Neural cell (in vitro differentiated cells): ENCODE results near the gene CD48. TPM values are rescaled to one million over a fixed set of nuclear protein-coding genes. Genes with fewer than 3 reads are reported as not detected.

ENCODE experiments used
- H2AFZ ChIP-seq: fragments of 200-600, 300-800 bp; sonication (generic), shearing (Covaris generic); 2 replicates; pipeline ENCODE4 v1.6.0; 2014; ENCODE audit warnings: low read depth, mild to moderate bottlenecking, antibody characterized with exemption, low read length, moderate library complexity
- H3F3A ChIP-seq: fragments of 200-600 bp; shearing (Covaris generic); 2 replicates; pipeline ENCODE4 v1.6.1; 2016; ENCODE audit warnings: mild to moderate bottlenecking, moderate library complexity, mixed read lengths, antibody characterized with exemption, low read length; ENCODE audit not compliant: insufficient read depth, poor library complexity, severe bottlenecking
- H3K27ac ChIP-seq: fragments of 200-600, 300-800 bp; sonication (generic), shearing (Covaris generic); 2 replicates; pipeline ENCODE4 v1.5.1; 2014; ENCODE audit warnings: mild to moderate bottlenecking, low read length, moderate library complexity
- H3K27me3 ChIP-seq: fragments of 300-800, 200-600 bp; sonication (generic), shearing (Covaris generic); 2 replicates; pipeline ENCODE4 v1.6.0; 2014; ENCODE audit warnings: mild to moderate bottlenecking, low read depth, low read length, moderate library complexity; ENCODE audit not compliant: insufficient read depth
- H3K36me3 ChIP-seq: fragments of 300-800, 200-600 bp; sonication (generic), shearing (Covaris generic); 2 replicates; pipeline ENCODE4 v1.5.1; 2014; ENCODE audit warnings: mild to moderate bottlenecking, antibody characterized with exemption, low read length, moderate library complexity; ENCODE audit not compliant: insufficient read depth
- H3K4me2 ChIP-seq: fragments of 300-800, 200-600 bp; sonication (generic), shearing (Covaris generic); 2 replicates; pipeline ENCODE4 v1.6.0; 2014; ENCODE audit warnings: mild to moderate bottlenecking, low read length
- H3K4me3 ChIP-seq: fragments of 300-800, 200-600 bp; sonication (generic), shearing (Covaris generic); 2 replicates; pipeline ENCODE4 v1.5.1; 2014; ENCODE audit warnings: mild to moderate bottlenecking, low read length, moderate library complexity
- H3K79me2 ChIP-seq: fragments of 200-600 bp; shearing (Covaris generic); replicated peaks from 2 replicates; pipeline ENCODE4 v1.6.0; 2014; ENCODE audit warnings: mild to moderate bottlenecking, low read length, moderate library complexity; ENCODE audit not compliant: insufficient read depth
- H3K9ac ChIP-seq: fragments of 300-800, 200-600 bp; sonication (generic), shearing (Covaris generic); 2 replicates; pipeline ENCODE4 v1.6.1; 2016; ENCODE audit warnings: mild to moderate bottlenecking, low read length, mixed read lengths
- H3K9me2 ChIP-seq: fragments of 200-600 bp; shearing (Covaris generic); 2 replicates; pipeline ENCODE4 v1.6.1; 2016; ENCODE audit warnings: mild to moderate bottlenecking, low read length, mixed read lengths; ENCODE audit not compliant: insufficient read depth
- H3K9me3 ChIP-seq: fragments of 200-600, 300-800 bp; sonication (generic), shearing (Covaris generic); 2 replicates; pipeline ENCODE4 v1.6.1; 2016; ENCODE audit warnings: mild to moderate bottlenecking, mixed run types, low read length, moderate library complexity, mixed read lengths
- H4K20me1 ChIP-seq: fragments of 200-600 bp; shearing (Covaris generic); 2 replicates; pipeline ENCODE4 v1.6.1; 2016; ENCODE audit warnings: mild to moderate bottlenecking, mixed run types; ENCODE audit not compliant: insufficient read depth
- EP300 ChIP-seq: fragments of 450-650 bp; conservative IDR thresholded peaks from 2 replicates; pipeline ENCODE4 v1.6.1; 2014; ENCODE audit warnings: antibody characterized with exemption, mild to moderate bottlenecking, moderate library complexity; ENCODE audit not compliant: poor library complexity, severe bottlenecking
- EZH2 ChIP-seq: fragments of 200-600, 300-800 bp; shearing (Covaris generic), sonication (generic); IDR thresholded peaks from 2 replicates; pipeline ENCODE4 v1.6.1; 2014; ENCODE audit warnings: antibody characterized with exemption, low read length, borderline replicate concordance, mild to moderate bottlenecking; ENCODE audit not compliant: insufficient read depth, poor library complexity, severe bottlenecking
- MXI1 ChIP-seq: fragments of 450-650 bp; conservative IDR thresholded peaks from 2 replicates; pipeline ENCODE4 v1.6.1; 2014; ENCODE audit warnings: antibody characterized with exemption, mild to moderate bottlenecking; ENCODE audit not compliant: poor library complexity, severe bottlenecking
- POLR2AphosphoS5 ChIP-seq: IDR thresholded peaks from 2 replicates; pipeline ENCODE4 v1.6.1; 2012
- RAD21 ChIP-seq: fragments of 450-650 bp; conservative IDR thresholded peaks from 2 replicates; pipeline ENCODE4 v1.6.1; 2014; ENCODE audit warnings: antibody characterized with exemption, mild to moderate bottlenecking, moderate library complexity
- SMC3 ChIP-seq: fragments of 450-650 bp; conservative IDR thresholded peaks from 2 replicates; pipeline ENCODE4 v1.6.1; 2014; ENCODE audit warnings: antibody characterized with exemption, mild to moderate bottlenecking, moderate library complexity; ENCODE audit not compliant: poor library complexity
- TAF1 ChIP-seq: IDR thresholded peaks from 2 replicates; pipeline ENCODE4 v1.6.1; 2012; ENCODE audit warnings: low read depth
- polyA plus RNA-seq: library from polyadenylated mRNA; depleted of rRNA; stranded (reverse); fragments of >200 nt; gene quantifications from 2 replicates; pipeline ENCODE4 v1.2.3, GENCODE V29; 2014
- TF ChIP-seq, protein P1 (sequence below): IDR thresholded peaks from 2 replicates; pipeline ENCODE4 v1.6.1; 2012; ENCODE audit warnings: borderline replicate concordance
- TF ChIP-seq, protein P2 (sequence below): fragments of 450-650 bp; IDR thresholded peaks from 2 replicates; pipeline ENCODE4 v1.5.1; 2014; ENCODE audit warnings: antibody characterized with exemption, mild to moderate bottlenecking, moderate library complexity; ENCODE audit not compliant: poor library complexity, severe bottlenecking

CD48 gene
- polyA plus RNA-seq, 1 donor from 2014 or later: not detected

DNA sequence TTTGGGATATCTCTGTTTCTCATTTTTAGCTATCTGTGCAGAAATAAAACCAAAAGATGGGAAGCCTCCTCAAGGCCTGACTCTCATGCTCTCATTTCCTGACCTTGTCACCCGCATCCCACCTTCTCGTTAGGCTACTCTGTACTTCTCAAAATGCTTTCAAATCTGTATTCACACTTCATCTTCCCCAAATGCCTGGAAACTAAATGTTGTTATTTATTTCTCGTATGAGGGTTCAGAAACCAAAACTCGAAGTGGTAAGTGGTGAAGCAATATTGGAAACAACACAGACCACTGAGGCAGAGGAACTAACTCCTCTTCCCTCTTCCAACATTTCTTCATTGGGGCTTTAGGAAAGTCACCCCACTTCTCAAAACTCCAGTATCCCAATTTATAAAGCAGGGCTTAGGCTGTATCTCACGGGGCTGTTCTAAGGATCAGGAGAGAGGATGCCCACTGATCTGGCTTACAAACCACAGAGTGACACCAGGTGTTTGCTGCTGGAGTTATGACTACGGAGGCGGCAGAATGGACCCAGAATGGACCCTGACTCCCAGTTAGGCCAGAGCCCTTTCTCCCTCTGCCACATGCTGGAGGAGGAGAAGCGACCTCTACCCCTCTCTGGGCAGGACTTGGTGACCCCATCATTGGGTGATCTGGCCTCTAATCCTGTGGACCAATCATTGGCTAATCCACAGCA is 31.0 kb upstream of the CD48 start:
- Histone ChIP-seq H3K9me3 (no peaks in the 10 kb centered on the region), H3K27ac (no peak overlapping the region), H3K9ac (no peak overlapping the region), H4K20me1 (no peaks in the 10 kb centered on the region), H3K4me2 (no peak overlapping the region), H3K79me2 (no peaks in the 10 kb centered on the region), H3K4me3 (no peak overlapping the region), H2AFZ (no peak overlapping the region), H3K36me3 (no peaks in the 10 kb centered on the region), H3K27me3 (no peaks in the 10 kb centered on the region), H3F3A (no peaks in the 10 kb centered on the region), H3K9me2 (no peaks in the 10 kb centered on the region)
- TF ChIP-seq, protein P1, sequence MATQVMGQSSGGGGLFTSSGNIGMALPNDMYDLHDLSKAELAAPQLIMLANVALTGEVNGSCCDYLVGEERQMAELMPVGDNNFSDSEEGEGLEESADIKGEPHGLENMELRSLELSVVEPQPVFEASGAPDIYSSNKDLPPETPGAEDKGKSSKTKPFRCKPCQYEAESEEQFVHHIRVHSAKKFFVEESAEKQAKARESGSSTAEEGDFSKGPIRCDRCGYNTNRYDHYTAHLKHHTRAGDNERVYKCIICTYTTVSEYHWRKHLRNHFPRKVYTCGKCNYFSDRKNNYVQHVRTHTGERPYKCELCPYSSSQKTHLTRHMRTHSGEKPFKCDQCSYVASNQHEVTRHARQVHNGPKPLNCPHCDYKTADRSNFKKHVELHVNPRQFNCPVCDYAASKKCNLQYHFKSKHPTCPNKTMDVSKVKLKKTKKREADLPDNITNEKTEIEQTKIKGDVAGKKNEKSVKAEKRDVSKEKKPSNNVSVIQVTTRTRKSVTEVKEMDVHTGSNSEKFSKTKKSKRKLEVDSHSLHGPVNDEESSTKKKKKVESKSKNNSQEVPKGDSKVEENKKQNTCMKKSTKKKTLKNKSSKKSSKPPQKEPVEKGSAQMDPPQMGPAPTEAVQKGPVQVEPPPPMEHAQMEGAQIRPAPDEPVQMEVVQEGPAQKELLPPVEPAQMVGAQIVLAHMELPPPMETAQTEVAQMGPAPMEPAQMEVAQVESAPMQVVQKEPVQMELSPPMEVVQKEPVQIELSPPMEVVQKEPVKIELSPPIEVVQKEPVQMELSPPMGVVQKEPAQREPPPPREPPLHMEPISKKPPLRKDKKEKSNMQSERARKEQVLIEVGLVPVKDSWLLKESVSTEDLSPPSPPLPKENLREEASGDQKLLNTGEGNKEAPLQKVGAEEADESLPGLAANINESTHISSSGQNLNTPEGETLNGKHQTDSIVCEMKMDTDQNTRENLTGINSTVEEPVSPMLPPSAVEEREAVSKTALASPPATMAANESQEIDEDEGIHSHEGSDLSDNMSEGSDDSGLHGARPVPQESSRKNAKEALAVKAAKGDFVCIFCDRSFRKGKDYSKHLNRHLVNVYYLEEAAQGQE: no peak
- no peak for TF ChIP-seq TAF1
- no peak for TF ChIP-seq MXI1
- no peak for TF ChIP-seq POLR2AphosphoS5
- no peak for TF ChIP-seq SMC3
- TF ChIP-seq EP300: no peak
- TF ChIP-seq EZH2: no peak
- no peak for TF ChIP-seq RAD21
- TF ChIP-seq, protein P2, sequence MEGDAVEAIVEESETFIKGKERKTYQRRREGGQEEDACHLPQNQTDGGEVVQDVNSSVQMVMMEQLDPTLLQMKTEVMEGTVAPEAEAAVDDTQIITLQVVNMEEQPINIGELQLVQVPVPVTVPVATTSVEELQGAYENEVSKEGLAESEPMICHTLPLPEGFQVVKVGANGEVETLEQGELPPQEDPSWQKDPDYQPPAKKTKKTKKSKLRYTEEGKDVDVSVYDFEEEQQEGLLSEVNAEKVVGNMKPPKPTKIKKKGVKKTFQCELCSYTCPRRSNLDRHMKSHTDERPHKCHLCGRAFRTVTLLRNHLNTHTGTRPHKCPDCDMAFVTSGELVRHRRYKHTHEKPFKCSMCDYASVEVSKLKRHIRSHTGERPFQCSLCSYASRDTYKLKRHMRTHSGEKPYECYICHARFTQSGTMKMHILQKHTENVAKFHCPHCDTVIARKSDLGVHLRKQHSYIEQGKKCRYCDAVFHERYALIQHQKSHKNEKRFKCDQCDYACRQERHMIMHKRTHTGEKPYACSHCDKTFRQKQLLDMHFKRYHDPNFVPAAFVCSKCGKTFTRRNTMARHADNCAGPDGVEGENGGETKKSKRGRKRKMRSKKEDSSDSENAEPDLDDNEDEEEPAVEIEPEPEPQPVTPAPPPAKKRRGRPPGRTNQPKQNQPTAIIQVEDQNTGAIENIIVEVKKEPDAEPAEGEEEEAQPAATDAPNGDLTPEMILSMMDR: no peak

DNA sequence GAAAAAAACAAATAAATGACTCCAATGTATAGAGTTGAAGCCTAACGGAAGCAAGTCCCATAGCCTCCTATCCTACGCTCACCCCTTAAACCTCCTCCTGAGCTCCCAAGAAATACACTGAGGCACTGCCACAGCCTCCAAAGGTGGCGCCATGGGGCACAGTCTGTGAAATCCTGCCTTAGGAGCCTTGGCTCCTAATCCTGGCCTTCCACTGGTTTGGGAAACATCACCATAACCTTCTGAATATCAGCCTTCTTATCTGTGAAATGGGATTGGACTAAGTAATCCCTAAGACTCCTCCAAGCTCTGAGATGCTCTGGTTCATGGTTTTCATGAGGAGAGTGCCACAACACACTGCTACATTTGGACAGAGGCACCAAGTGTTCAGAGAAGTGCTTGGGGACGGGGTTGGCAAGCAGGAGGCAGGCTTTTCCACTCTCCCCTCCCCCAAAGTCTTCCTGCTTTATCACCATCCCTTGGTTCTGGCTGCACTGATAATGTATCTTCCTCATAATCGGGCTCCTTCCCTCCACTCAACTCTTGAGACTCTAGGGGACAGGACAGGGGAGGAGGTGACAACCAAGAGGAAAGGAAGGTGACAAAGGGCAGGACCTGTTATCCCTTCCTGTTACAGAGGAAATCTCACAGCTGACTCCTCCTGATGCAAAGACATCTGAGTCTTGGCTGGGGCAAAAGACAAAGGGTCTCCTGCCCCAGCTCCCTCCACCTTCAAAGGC is 30.2 kb upstream of the CD48 start:
- no peak overlapping the region for H2AFZ ChIP-seq
- no peak overlapping the region for H3K9ac ChIP-seq
- no peaks in the 10 kb centered on the region for H3K36me3 ChIP-seq
- H3K9me3 ChIP-seq: no peaks in the 10 kb centered on the region
- no peak overlapping the region for H3K27ac ChIP-seq
- no peaks in the 10 kb centered on the region for H3K27me3 ChIP-seq
- H3K9me2 ChIP-seq: no peaks in the 10 kb centered on the region
- H3F3A ChIP-seq: no peaks in the 10 kb centered on the region
- H3K4me2 ChIP-seq: no peak overlapping the region
- H3K4me3 ChIP-seq: no peak overlapping the region
- no peaks in the 10 kb centered on the region for H3K79me2 ChIP-seq
- TF ChIP-seq EP300 (no peak), POLR2AphosphoS5 (no peak), RAD21 (no peak)
- TF ChIP-seq, protein P2: no peak
- TF ChIP-seq, protein P1: no peak
- H4K20me1 ChIP-seq: no peaks in the 10 kb centered on the region
